H1 (cell line): ENCODE results near the gene ARHGAP4. TPM values are rescaled to one million over a fixed set of nuclear protein-coding genes. Genes with fewer than 3 reads are reported as not detected.

Experiments used
- CHD2 ChIP-seq: IDR thresholded peaks from 2 replicates; pipeline ENCODE4 v1.6.1; 2012; ENCODE audit warnings: low read length, improper control_type of control experiment
- CHD7 ChIP-seq: fragments of 300-600 bp; sonication (generic); IDR thresholded peaks from 2 replicates; pipeline ENCODE4 v1.7.1; 2012; ENCODE audit warnings: low read length, moderate library complexity, mild to moderate bottlenecking, inconsistent platforms; ENCODE audit not compliant: insufficient replicate concordance
- RFX5 ChIP-seq: IDR thresholded peaks from 2 replicates; pipeline ENCODE4 v1.6.1; 2011; ENCODE audit warnings: low read depth, low read length, improper control_type of control experiment, borderline replicate concordance
- RNF2 ChIP-seq: fragments of 200-900, 300-1000 bp; sonication (generic); IDR thresholded peaks from 2 replicates; pipeline ENCODE4 v1.7.1; 2016; ENCODE audit warnings: borderline replicate concordance, low read depth, mild to moderate bottlenecking, antibody characterized with exemption, low read length; ENCODE audit not compliant: poor library complexity, severe bottlenecking; ENCODE audit errors: missing control alignments
- SAP30 ChIP-seq: fragments of 300-600 bp; sonication (generic); IDR thresholded peaks from 2 replicates; pipeline ENCODE4 v1.7.1; 2012; ENCODE audit warnings: low read length, moderate library complexity, mild to moderate bottlenecking, inconsistent platforms; ENCODE audit not compliant: insufficient read depth, insufficient replicate concordance
- SUZ12 ChIP-seq: fragments of 200-600 bp; sonication (generic); IDR thresholded peaks from 2 replicates; pipeline ENCODE4 v1.6.1; 2012; ENCODE audit warnings: mild to moderate bottlenecking, inconsistent platforms, low read length, moderate library complexity, mixed read lengths
- TAF1 ChIP-seq: IDR thresholded peaks from 2 replicates; pipeline ENCODE4 v1.6.1; 2011; ENCODE audit warnings: mild to moderate bottlenecking, low read depth, low read length
- TEAD4 ChIP-seq: IDR thresholded peaks from 2 replicates; pipeline ENCODE4 v1.6.1; 2012; ENCODE audit warnings: low read depth, low read length, inconsistent platforms, mixed read lengths
- ZNF274 ChIP-seq: IDR thresholded peaks from 2 replicates; pipeline ENCODE4 v1.7.0; 2012; ENCODE audit warnings: low read length, borderline replicate concordance; ENCODE audit errors: extremely low read depth
- polyA plus RNA-seq, 7 experiments: library from polyadenylated mRNA; depleted of rRNA in 3 of 7; stranded (reverse) in 5 of 7; unstranded in 2 of 7; fragments of >200 nt in 5 of 7; fragments of 200-250 nt in 2 of 7; gene quantifications; 1 replicate in 5 of 7; 2 replicates in 1 of 7; 4 replicates in 1 of 7; pipeline versions ENCODE4 v1.2.1 to v1.2.3, GENCODE V29; 2011 to 2013; ENCODE audit warnings: missing spikeins in 2 of 7, mixed read lengths in 2 of 7
- total RNA-seq: library from RNA; stranded (reverse); fragmentation: NEBNext Ultra II Directional; extraction: Animal tissue kit (Norgen Biotek cat#: 25700); gene quantifications from 2 replicates; pipeline ENCODE4 v1.2.1, GENCODE V29; 2021

The ARHGAP4 gene
- total and polyA plus RNA-seq, 2 of the 8 experiments (the other 6 are each of a cell fraction or from before 2014, with no cell fraction given): 23.9 to 26.0 TPM

- TF ChIP-seq CHD7 (no peak), TAF1 (no peak), SAP30 (no peak), RNF2 (no peak), RFX5 (no peak), TEAD4 (no peak), CHD2 (no peak), SUZ12 (no peak), ZNF274 (no peak)
Measured at GRCh38 chrX:153961292-153961691, 35.2 kb upstream of the ARHGAP4 start (continued).
